K562 (cell line): ENCODE data around the gene RXRB. TPM values are rescaled to one million over a fixed set of nuclear protein-coding genes. Genes with fewer than 3 reads are reported as not detected.

Source experiments
- ARID2 ChIP-seq: fragments of 450-650 bp; IDR thresholded peaks from 2 replicates; pipeline ENCODE4 v1.6.1; 2017; ENCODE audit warnings: antibody characterized with exemption, mild to moderate bottlenecking
- BRD4 ChIP-seq: fragments of 200-600 bp; sonication (generic); IDR thresholded peaks from 2 replicates; pipeline ENCODE4 v1.6.1; 2017; ENCODE audit warnings: inconsistent platforms
- CBX5 ChIP-seq: IDR thresholded peaks from 2 replicates; pipeline ENCODE4 v1.6.1; 2014; ENCODE audit warnings: low read depth, borderline replicate concordance
- CEBPB ChIP-seq: fragments of 450-650 bp; IDR thresholded peaks from 2 replicates; pipeline ENCODE4 v1.6.1; 2016; ENCODE audit warnings: missing genetic modification characterization, missing compliant biosample characterization
- EHMT2 ChIP-seq: fragments of 450-650 bp; IDR thresholded peaks from 2 replicates; pipeline ENCODE4 v1.6.1; 2018; ENCODE audit warnings: antibody characterized with exemption
- FOXK2 ChIP-seq, 2 experiments: fragments of 450-650 bp; IDR thresholded peaks in 1 of 2; conservative IDR thresholded peaks in 1 of 2; 2 replicates each; pipeline ENCODE4 v1.6.1; 2016; ENCODE audit warnings: low read depth in 2 of 2, mild to moderate bottlenecking in 1 of 2
- GTF2F1 ChIP-seq: IDR thresholded peaks from 2 replicates; pipeline ENCODE4 v1.6.1; 2011; ENCODE audit warnings: low read depth, low read length, improper control_type of control experiment
- HDAC8 ChIP-seq: fragments of 450-650 bp; IDR thresholded peaks from 2 replicates; pipeline ENCODE4 v1.6.1; 2016; ENCODE audit warnings: mild to moderate bottlenecking, missing genetic modification characterization, moderate library complexity, missing compliant biosample characterization
- HMG20B ChIP-seq: fragments of 250-450 bp; sonication (Bioruptor Pico); IDR thresholded peaks from 2 replicates; pipeline ENCODE4 v1.5.0; 2021; ENCODE audit warnings: mild to moderate bottlenecking
- KDM4B ChIP-seq, 2 experiments: fragments of 450-650 bp in 1 of 2; sonication (generic) in 1 of 2; IDR thresholded peaks; 2 replicates each; pipeline ENCODE4 v1.6.1; 2016 to 2017; ENCODE audit warnings: borderline replicate concordance in 2 of 2, antibody characterized with exemption in 1 of 2, low read depth in 1 of 2, mild to moderate bottlenecking in 1 of 2
- MEF2D ChIP-seq: conservative IDR thresholded peaks from 2 replicates; pipeline ENCODE4 v1.6.1; 2016; ENCODE audit warnings: low read depth, missing genetic modification characterization, missing compliant biosample characterization
- SETDB1 ChIP-seq: IDR thresholded peaks from one replicate; pipeline ENCODE4 v1.6.1; 2012; ENCODE audit warnings: low read length, control low read depth, inconsistent platforms
- SRF ChIP-seq, 2 experiments: fragments of 250-450, 450-650 bp in 1 of 2; sonication (Bioruptor Pico) in 1 of 2; sonication (generic) in 1 of 2; formaldehyde crosslinking; IDR thresholded peaks; 2 replicates each; pipeline versions ENCODE4 v1.5.0 to v1.5.1; 2020 to 2022; ENCODE audit warnings: mild to moderate bottlenecking in 1 of 2, missing genetic modification reagents in 1 of 2
- THRB ChIP-seq: fragments of 450-650 bp; formaldehyde crosslinking; conservative IDR thresholded peaks from 2 replicates; pipeline ENCODE4 v1.4.0; 2022; ENCODE audit warnings: mild to moderate bottlenecking, missing genetic modification characterization
- TOE1 ChIP-seq, 2 experiments: fragments of 450-650 bp in 1 of 2; sonication (generic) in 1 of 2; formaldehyde crosslinking in 1 of 2; IDR thresholded peaks; 2 replicates each; pipeline versions ENCODE4 v1.7.1 to v1.8.0; 2016 to 2022; ENCODE audit warnings: borderline replicate concordance in 2 of 2, mild to moderate bottlenecking in 2 of 2, antibody characterized with exemption in 1 of 2, inconsistent platforms in 1 of 2, low read depth in 1 of 2, missing genetic modification reagents in 1 of 2, moderate library complexity in 1 of 2
- ZNF253 ChIP-seq: fragments of 250-450 bp; sonication (Bioruptor Pico); conservative IDR thresholded peaks from 2 replicates; pipeline ENCODE4 v1.6.1; 2021; ENCODE audit warnings: mild to moderate bottlenecking
- ZNF589 ChIP-seq: fragments of 200-800 bp; sonication (Bioruptor generic); IDR thresholded peaks from 2 replicates; pipeline ENCODE4 v1.6.1; 2016; ENCODE audit warnings: low read depth, missing genetic modification characterization, missing compliant biosample characterization
- ZNF639 ChIP-seq, 2 experiments: fragments of 200-800 bp in 1 of 2; sonication (Bioruptor generic) in 1 of 2; sonication (generic) in 1 of 2; formaldehyde crosslinking in 1 of 2; IDR thresholded peaks in 1 of 2; conservative IDR thresholded peaks in 1 of 2; 2 replicates each; pipeline versions ENCODE4 v1.5.0 to v1.6.1; 2016 to 2020; ENCODE audit warnings: missing compliant biosample characterization in 1 of 2, missing genetic modification characterization in 1 of 2, missing genetic modification reagents in 1 of 2
- ZNF766 ChIP-seq: fragments of 200-800 bp; sonication (Bioruptor generic); conservative IDR thresholded peaks from 2 replicates; pipeline ENCODE4 v1.6.1; 2016; ENCODE audit warnings: missing genetic modification characterization, missing compliant biosample characterization
- polyA plus RNA-seq, 8 experiments: library from polyadenylated mRNA; depleted of rRNA in 4 of 8; stranded (reverse) in 5 of 8; unstranded in 3 of 8; fragments of >200 nt; fragmentation: Nextera tagmentation in 2 of 8; fragmentation: Illumina TruSeq in 1 of 8; extraction: Ambion mirVana in 2 of 8; extraction: Trizol in 1 of 8; gene quantifications; 2 replicates each; pipeline versions ENCODE4 v1.2.1 to v1.2.3, GENCODE V29; 2011 to 2014; ENCODE audit warnings: inconsistent platforms in 1 of 8, missing spikeins in 1 of 8
- total RNA-seq, 7 experiments: library from RNA; depleted of rRNA in 6 of 7; stranded (reverse); fragments of >200 nt in 6 of 7; fragmentation: Illumina TruSeq in 2 of 7; extraction: Trizol in 2 of 7; gene quantifications; 2 replicates each; pipeline versions ENCODE4 v1.2.1 to v1.2.3, GENCODE V29; 2011 to 2021; ENCODE audit warnings: low replicate concordance in 1 of 7
- TF ChIP-seq, protein P1 (sequence below): sonication (generic); IDR thresholded peaks from 2 replicates; pipeline ENCODE4 v1.6.1; 2016
- TF ChIP-seq, protein P2 (sequence below): sonication (generic); formaldehyde crosslinking; IDR thresholded peaks from 2 replicates; pipeline ENCODE4 v1.8.0; 2022; ENCODE audit warnings: mild to moderate bottlenecking, low read depth, missing genetic modification reagents

RXRB gene
- total and polyA plus RNA-seq, 9 of the 15 experiments (the other 6 are each of a cell fraction or from before 2014, with no cell fraction given) = 0.76 to 35.5 (median 18.4) TPM

GRCh38 chr6:33183071-33183683, 17.3 kb downstream of the RXRB start (continued):
- TF ChIP-seq ARID2 = no peak
- TF ChIP-seq EHMT2 = peak; percentile 99
- 0 out of 2 replicates have a peak, but pooled peaks have one; percentile 47 for TF ChIP-seq ZNF766 (CRISPR knock-in tag)
- no peak for TF ChIP-seq SRF (CRISPR knock-in tag; IDR thresholded peaks at IDR 0.05)
- peak in 1 of 2 experiments; percentile 24; a peak in 1 of 4 replicates for TF ChIP-seq ZNF639 (CRISPR knock-in tag; conservative IDR thresholded peaks at IDR 0.05 in 1 of 2, IDR thresholded peaks at IDR 0.05 in 1 of 2)
- no peak for TF ChIP-seq CEBPB
- TF ChIP-seq FOXK2 (conservative IDR thresholded peaks at IDR 0.05 in 1 of 2, IDR thresholded peaks at IDR 0.05 in 1 of 2; ENCODE audit: low read depth in 2 of 2) = peak; percentile 75 to 81
- TF ChIP-seq, protein P1, sequence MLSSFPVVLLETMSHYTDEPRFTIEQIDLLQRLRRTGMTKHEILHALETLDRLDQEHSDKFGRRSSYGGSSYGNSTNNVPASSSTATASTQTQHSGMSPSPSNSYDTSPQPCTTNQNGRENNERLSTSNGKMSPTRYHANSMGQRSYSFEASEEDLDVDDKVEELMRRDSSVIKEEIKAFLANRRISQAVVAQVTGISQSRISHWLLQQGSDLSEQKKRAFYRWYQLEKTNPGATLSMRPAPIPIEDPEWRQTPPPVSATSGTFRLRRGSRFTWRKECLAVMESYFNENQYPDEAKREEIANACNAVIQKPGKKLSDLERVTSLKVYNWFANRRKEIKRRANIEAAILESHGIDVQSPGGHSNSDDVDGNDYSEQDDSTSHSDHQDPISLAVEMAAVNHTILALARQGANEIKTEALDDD = no peak
- no peak for TF ChIP-seq TOE1 (IDR thresholded peaks at IDR 0.05; ENCODE audit: borderline replicate concordance)
- TF ChIP-seq TOE1 (CRISPR knock-in tag; IDR thresholded peaks at IDR 0.05; ENCODE audit: borderline replicate concordance, low read depth) = no peak
- TF ChIP-seq HDAC8 (tag) = 0 out of 2 replicates have a peak, but pooled peaks have one; percentile 54
- peak; percentile 78; the same call in 1 of the 2 replicates for TF ChIP-seq ZNF589 (CRISPR knock-in tag)
- TF ChIP-seq CBX5 = 0 out of 2 replicates have a peak, but pooled peaks have one; percentile 38
- TF ChIP-seq BRD4 = 0 out of 2 replicates have a peak, but pooled peaks have one; percentile 58
- TF ChIP-seq KDM4B (IDR thresholded peaks at IDR 0.05; ENCODE audit: borderline replicate concordance in 2 of 2, low read depth in 1 of 2) = no peak
- TF ChIP-seq THRB (CRISPR knock-in tag) = peak; percentile 53; the same call in 1 of the 2 replicates
- TF ChIP-seq, protein P2, sequence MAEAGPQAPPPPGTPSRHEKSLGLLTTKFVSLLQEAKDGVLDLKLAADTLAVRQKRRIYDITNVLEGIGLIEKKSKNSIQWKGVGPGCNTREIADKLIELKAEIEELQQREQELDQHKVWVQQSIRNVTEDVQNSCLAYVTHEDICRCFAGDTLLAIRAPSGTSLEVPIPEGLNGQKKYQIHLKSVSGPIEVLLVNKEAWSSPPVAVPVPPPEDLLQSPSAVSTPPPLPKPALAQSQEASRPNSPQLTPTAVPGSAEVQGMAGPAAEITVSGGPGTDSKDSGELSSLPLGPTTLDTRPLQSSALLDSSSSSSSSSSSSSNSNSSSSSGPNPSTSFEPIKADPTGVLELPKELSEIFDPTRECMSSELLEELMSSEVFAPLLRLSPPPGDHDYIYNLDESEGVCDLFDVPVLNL (CRISPR knock-in tag) = no peak
- no peak for TF ChIP-seq MEF2D (tag)
- TF ChIP-seq GTF2F1 = no peak
- no peak for TF ChIP-seq HMG20B
- TF ChIP-seq SETDB1 = no peak
- no peak for TF ChIP-seq ZNF253 (CRISPR knock-in tag)
